Cerebellar nuclear complex (tissue), 1 donor: ENCODE measurements around the gene FMN1.

ENCODE experiments used
- DNase-seq, 2 experiments: peaks; one replicate each; lab custom pipeline; 2025; lab: John Stamatoyannopoulos, UW

The FMN1 gene

GRCh38 chr15:33011976-33012375, 182.5 kb downstream of the FMN1 start:
- no peak for DNase-seq

DNA sequence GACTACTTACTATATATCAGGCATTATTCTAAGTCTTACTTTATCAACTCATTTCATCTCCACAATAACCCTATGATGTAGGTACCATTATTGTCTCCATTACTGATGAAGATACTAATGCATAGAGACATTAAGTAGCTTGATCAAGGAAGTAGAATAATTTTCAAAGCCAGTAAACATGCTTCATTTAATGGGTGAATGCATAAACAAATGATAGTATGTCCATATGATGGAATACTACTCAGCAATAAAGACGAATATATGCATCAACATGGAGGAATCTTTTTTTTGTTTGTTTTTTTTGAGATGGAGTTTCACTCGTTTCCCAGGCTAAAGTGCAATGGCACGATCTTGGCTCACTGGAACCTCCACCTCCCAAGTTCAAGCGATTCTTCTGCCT, 184.9 kb downstream of the FMN1 start:
- DNase-seq = no peak

- DNase-seq = no peak
Measured at GRCh38 chr15:33009026-33009425, 185.5 kb downstream of the FMN1 start.

DNA sequence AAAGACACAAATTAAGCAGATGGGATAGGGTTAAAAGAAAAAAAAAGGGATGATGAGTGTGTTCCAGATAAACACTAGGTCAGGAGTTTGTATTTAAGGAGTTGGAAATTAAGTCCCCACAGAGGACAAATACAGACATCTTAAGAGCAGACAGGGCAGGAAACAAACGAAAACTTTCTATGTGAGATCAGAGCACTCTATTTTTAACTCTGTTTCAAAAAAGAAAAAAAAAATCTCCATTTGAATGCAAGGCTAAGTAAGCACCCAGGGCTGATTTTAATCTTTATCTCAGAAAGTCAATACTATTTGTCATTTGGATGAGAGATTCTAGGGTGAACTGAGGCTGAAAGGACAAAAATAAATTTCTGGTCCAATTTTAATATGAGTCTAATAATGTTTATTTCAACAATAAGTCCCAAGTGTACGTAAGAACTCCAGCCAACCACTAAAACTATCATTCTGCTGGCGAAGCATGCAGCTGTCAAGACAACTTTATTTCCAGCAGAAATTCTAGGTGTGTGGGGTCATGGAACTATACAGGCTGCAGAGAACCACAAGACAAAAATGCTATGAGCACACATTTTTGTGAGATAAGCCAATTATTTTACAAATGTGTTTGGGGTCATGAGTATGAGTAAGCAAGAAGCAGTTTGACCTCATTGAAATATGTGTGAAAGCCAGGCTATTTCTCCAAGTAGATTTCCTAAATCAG, 186.1 kb downstream of the FMN1 start:
- no peak for DNase-seq

DNA sequence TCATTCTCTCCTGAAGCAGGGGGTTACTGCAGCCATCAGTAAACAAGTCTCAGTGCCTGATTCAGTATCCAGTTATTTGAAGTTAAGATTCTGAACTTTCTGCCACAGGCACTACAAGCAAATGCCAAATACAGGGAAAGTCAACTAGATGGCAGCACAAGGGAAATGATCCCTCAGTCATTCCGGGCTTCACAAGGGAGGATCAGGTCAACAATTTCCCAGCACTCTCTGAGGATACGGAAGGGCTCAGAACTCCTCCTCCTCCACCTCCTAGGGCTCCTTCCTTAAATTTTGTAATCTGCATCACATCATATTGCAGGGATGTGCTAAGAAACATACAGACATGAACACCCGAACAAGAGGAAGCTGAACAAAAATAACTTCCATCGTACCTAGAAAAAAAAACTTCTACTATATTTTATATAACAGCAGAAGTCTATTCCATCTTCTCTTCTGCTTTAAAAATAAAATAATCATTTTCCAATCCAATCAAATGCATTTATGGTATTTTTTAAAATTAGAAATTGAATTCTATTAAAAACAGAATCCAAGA, 187.1 kb downstream of the FMN1 start:
- no peak for DNase-seq

DNA sequence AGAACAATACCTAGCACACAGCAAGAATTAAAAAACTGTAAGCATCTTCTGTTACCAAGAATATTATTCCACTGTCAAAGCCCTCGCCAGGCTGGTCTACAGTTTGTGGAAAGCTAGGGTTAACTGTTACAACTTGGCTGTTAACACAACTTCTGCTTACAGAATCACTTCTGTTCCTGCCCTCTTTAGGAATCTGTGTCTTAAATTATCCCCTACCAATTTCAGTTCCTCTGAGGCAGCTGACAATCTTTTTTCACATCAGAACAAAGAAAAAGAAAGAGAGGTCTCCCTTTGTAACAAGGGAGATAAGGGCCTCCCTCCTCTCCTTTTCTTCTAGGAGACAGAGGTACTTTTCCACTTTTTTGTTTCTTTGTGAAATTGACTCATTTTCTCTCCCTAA, 188.9 kb downstream of the FMN1 start:
- no peak for DNase-seq

- no peak for DNase-seq
Measured at GRCh38 chr15:33001926-33002325, 192.6 kb downstream of the FMN1 start.

- DNase-seq = no peak
Measured at GRCh38 chr15:32998979-32999672, 195.4 kb downstream of the FMN1 start.

DNA sequence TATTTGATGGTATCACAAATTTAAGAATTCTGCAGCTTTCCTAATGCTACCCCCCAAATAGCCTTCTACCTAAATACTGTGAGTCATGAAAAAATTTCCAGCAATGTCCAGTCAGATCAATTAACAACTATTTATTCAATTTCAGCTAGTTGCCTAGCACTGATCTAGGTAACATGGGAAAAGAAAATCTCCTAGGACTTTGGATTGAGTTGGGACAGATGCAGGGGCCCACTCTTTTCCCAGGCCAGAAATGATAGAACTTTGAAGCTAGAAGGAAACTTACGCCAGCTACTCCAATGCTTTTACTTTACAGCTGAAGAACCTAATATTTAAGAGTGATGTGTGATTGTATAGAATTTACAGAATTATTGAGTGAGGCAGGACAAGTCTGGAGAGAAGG, 196.3 kb downstream of the FMN1 start:
- DNase-seq = no peak

- DNase-seq = no peak
Measured at GRCh38 chr15:32994810-32995424, 199.6 kb downstream of the FMN1 start.

DNA sequence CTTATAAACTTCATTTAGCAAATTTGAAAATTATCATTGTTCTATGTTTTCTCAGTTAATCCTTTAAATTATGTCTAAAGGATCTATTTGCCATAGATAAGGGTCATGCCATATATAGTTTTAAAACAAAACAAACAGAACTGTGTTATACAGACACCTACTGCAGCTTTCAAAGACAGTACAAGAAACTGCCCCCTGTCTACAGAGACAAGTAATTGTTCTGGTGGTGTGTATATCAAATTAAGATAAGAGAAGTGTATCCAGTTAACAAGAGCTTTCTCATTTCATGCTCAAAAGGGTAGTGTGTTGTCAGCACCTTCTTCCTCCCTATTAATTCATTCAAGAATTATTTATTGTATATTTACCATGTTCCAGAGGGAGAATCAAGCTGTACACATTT, 201.2 kb downstream of the FMN1 start:
- DNase-seq = no peak

DNA sequence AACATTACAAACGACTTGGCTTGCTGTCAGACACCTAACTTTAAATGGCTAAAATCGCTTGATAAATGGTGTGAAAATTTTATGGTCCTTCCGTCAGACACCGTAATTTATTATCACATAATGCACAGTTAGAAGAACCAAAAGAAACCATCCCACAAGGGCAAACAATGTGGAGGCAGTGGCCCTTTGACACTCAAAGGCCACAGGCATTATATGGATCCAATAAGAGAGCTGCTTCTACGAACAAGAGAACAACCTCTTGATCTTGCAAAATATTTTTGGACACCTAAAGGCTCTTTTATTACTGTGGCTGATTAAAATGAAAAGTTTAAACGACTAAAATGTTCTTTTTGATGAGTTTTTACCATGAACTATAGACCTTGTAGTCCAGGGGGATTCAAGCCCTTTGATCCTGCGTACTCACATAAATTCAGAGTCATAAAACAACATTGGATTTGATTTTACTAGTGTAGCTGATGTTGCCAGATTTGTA, 202.8 kb downstream of the FMN1 start:
- no peak for DNase-seq

DNA sequence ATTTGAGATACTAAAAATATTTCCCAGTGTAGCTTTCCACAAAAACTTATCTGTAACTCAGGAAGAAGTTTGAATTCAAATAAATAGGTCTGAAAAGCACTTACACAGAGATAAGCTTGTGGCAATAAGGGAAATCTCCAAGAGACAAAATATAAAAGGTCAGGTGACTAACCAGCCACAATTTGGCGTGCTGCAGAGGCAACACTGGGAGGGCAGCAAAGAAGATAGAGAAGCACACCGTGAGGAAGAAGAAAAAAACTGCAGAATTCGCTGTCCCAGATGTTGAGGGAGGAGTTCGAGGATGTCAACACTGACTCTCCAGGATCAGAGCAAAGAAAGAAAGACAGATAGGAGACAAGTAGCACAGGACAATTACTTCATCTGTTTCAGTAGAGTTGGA, 204.4 kb downstream of the FMN1 start:
- DNase-seq = no peak

GRCh38 chr15:32987067-32987466, 207.4 kb downstream of the FMN1 start:
- no peak for DNase-seq

DNA sequence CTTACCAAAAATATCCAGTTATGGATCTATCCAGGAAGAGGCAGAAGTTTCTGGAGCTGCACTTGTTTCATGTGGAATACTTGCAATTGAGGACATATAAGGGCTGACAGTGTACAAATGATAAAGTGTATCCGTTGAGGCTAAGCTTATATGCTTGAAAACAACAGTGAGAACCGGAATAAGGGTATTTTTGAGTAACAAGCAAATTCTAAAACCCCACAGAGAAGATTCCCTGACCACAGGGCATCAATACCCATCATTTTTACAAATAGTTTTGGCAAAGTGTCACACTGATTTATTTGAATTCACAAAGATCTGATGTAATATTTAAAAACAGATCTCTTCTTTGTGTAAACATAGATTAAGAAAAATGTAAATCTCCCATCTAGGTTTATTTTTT, 208.4 kb downstream of the FMN1 start:
- no peak for DNase-seq

DNA sequence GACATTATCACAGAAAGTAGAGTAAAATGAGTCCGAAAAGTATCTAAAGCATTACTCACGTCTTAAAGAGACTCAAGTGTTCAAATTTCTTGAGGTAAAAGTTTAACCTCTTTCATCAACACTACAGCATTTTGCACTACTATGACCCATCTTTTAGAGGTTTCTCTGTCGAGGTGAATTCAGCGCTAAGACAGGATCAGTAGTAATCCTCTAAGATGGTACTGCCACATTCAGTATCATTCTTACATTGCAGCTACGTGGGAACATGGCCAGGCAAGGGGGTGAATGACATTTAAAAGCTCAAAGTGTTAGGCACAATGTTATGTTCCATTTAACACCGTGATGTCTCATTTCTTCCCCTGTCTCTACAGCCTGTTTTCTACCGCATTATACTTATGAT, 210.8 kb downstream of the FMN1 start:
- DNase-seq = no peak

GRCh38 chr15:32982001-32982400, 212.5 kb downstream of the FMN1 start:
- DNase-seq = no peak

- DNase-seq = no peak
Measured at GRCh38 chr15:32981536-32981935, 213.0 kb downstream of the FMN1 start.

GRCh38 chr15:32979710-32980109, 214.8 kb downstream of the FMN1 start:
- DNase-seq = no peak

DNA sequence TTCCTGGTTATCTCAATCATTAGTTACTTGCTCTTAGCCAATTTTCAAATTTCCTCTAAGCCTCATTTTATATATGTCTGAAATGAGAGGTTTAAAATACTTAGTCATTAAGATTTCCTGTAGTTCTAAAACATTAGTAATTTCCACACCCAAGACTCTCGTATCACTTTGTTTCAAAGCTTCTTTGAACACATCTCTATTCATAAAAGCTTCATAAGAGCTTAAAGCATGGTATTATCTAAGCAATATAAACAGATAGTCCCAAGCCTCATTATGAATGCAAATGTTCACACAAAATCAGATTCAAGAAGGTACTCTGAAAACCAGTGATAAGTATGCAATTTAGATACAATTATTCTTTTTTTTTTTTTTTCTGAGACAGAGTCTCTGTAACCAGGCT, 217.0 kb downstream of the FMN1 start:
- DNase-seq = no peak

GRCh38 chr15:32974691-32975090, 219.8 kb downstream of the FMN1 start:
- DNase-seq = no peak

DNA sequence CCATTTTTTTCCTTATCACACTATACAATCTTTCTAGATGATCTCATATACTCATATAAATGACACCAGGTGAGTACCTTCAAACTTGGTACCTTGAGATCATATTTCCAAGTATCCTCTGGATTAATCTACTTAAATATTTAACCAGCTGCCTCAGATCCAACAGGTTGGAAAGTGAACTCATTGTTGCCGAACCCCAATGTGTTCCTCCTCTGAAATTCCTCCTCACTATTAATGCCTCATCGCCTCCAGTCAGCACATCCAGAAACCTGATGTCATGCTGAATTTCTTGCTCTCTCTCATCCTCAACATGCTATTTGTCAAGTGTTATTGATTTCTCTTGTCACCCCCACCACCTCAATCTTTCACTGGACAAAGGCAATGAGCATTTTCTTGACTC, 221.8 kb downstream of the FMN1 start:
- no peak for DNase-seq

GRCh38 chr15:32970847-32971246, 223.7 kb downstream of the FMN1 start:
- no peak for DNase-seq
